Panc1 (cell line): ENCODE results near the gene GAP43.

Experiments
- POLR2AphosphoS5 ChIP-seq: IDR thresholded peaks from 2 replicates; pipeline ENCODE4 v1.6.1; 2012; ENCODE audit warnings: mild to moderate bottlenecking, low read depth, low read length, moderate library complexity
- TF ChIP-seq, protein P1 (sequence below), 2 experiments: IDR thresholded peaks; 2 replicates each; pipeline ENCODE4 v1.6.1; 2011 to 2012; ENCODE audit warnings: low read depth in 2 of 2, control low read depth in 1 of 2, low read length in 1 of 2, mild to moderate bottlenecking in 1 of 2, moderate library complexity in 1 of 2; ENCODE audit not compliant: insufficient read depth in 1 of 2
- TF ChIP-seq, protein P2 (sequence below): fragments of 450-650 bp; IDR thresholded peaks from 2 replicates; pipeline ENCODE4 v1.5.1; 2017; ENCODE audit warnings: mild to moderate bottlenecking

DNA sequence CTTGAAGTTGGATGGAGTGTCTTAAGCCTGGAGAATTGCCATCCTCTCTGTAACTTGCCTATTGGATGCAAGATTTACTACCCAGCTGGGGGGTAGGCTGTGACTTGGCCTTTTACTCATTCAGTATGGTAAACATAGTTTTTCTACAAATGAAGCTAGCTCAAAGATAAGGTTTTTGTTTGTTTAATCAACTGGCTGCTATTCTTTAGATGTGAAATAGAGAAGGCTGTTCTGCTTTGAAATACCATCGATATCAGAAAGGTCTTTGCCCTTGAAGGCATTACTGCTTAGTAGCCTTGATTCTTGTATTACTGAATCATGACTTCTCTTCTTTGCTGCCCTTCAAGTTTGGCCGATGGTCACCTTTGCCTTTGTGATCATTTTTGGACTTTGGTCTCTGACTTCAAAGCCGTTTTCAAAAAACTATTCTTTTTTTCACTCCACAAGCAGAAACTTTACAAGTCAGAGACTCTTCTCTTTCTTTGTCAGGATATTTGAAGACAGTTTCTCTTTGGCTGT, 83.1 kb downstream of the GAP43 start:
- TF ChIP-seq, protein P1, sequence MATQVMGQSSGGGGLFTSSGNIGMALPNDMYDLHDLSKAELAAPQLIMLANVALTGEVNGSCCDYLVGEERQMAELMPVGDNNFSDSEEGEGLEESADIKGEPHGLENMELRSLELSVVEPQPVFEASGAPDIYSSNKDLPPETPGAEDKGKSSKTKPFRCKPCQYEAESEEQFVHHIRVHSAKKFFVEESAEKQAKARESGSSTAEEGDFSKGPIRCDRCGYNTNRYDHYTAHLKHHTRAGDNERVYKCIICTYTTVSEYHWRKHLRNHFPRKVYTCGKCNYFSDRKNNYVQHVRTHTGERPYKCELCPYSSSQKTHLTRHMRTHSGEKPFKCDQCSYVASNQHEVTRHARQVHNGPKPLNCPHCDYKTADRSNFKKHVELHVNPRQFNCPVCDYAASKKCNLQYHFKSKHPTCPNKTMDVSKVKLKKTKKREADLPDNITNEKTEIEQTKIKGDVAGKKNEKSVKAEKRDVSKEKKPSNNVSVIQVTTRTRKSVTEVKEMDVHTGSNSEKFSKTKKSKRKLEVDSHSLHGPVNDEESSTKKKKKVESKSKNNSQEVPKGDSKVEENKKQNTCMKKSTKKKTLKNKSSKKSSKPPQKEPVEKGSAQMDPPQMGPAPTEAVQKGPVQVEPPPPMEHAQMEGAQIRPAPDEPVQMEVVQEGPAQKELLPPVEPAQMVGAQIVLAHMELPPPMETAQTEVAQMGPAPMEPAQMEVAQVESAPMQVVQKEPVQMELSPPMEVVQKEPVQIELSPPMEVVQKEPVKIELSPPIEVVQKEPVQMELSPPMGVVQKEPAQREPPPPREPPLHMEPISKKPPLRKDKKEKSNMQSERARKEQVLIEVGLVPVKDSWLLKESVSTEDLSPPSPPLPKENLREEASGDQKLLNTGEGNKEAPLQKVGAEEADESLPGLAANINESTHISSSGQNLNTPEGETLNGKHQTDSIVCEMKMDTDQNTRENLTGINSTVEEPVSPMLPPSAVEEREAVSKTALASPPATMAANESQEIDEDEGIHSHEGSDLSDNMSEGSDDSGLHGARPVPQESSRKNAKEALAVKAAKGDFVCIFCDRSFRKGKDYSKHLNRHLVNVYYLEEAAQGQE (IDR thresholded peaks at IDR 0.05; ENCODE audit: insufficient read depth in 1 of 2, low read depth in 2 of 2, low read length in 1 of 2): no peak
- TF ChIP-seq, protein P2, sequence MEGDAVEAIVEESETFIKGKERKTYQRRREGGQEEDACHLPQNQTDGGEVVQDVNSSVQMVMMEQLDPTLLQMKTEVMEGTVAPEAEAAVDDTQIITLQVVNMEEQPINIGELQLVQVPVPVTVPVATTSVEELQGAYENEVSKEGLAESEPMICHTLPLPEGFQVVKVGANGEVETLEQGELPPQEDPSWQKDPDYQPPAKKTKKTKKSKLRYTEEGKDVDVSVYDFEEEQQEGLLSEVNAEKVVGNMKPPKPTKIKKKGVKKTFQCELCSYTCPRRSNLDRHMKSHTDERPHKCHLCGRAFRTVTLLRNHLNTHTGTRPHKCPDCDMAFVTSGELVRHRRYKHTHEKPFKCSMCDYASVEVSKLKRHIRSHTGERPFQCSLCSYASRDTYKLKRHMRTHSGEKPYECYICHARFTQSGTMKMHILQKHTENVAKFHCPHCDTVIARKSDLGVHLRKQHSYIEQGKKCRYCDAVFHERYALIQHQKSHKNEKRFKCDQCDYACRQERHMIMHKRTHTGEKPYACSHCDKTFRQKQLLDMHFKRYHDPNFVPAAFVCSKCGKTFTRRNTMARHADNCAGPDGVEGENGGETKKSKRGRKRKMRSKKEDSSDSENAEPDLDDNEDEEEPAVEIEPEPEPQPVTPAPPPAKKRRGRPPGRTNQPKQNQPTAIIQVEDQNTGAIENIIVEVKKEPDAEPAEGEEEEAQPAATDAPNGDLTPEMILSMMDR: no peak
- no peak for TF ChIP-seq POLR2AphosphoS5
